Muscle of leg (tissue), 11 donors: ENCODE results near the gene SLC22A3. TPM values are rescaled to one million over a fixed set of nuclear protein-coding genes. Genes with fewer than 3 reads are reported as not detected.
"Not testable (repeated sequence)": the region's sequence is repeated elsewhere in the genome, so short reads cannot be mapped to it uniquely, and the experiment has no call there.

ENCODE experiments used
- DNase-seq: peaks from one replicate; pipeline ENCODE4 v3.0.0; 2013
- H3K27ac ChIP-seq: one replicate; pipeline ENCODE4 v1.5.1; 2013; ENCODE audit warnings: mild to moderate bottlenecking, low read length, control low read depth
- H3K27me3 ChIP-seq: one replicate; pipeline ENCODE4 v1.6.1; 2013; ENCODE audit warnings: low read length; ENCODE audit not compliant: control insufficient read depth, insufficient read depth
- H3K36me3 ChIP-seq: one replicate; pipeline ENCODE4 v1.6.1; 2013; ENCODE audit warnings: low read length; ENCODE audit not compliant: control insufficient read depth, insufficient read depth
- H3K4me1 ChIP-seq: one replicate; pipeline ENCODE4 v1.6.1; 2013; ENCODE audit warnings: low read length; ENCODE audit not compliant: control insufficient read depth, insufficient read depth
- H3K4me3 ChIP-seq: one replicate; pipeline ENCODE4 v1.5.1; 2013; ENCODE audit warnings: low read length, control low read depth
- H3K9me3 ChIP-seq: replicated peaks from 2 replicates; pipeline ENCODE4 v1.6.1; 2013; ENCODE audit warnings: low read depth, low read length; ENCODE audit not compliant: control insufficient read depth
- WGBS: methylation state at CpG from one replicate; pipeline ENCODE4 v1.1.5; 2013; ENCODE audit warnings: missing lambda C conversion rate; ENCODE audit not compliant: insufficient coverage; 5-methylcytosine and 5-hydroxymethylcytosine counted together
- polyA plus RNA-seq, 8 donors: library from polyadenylated mRNA; unstranded; fragments of 120-200 nt; gene quantifications; one replicate each; pipeline versions ENCODE4 v1.2.1 to v1.2.3, GENCODE V29; 2013; ENCODE audit warnings: inconsistent platforms in 1 of 8, low replicate concordance in 1 of 8; ENCODE audit not compliant: insufficient read length in 8 of 8, insufficient read depth in 1 of 8
- total RNA-seq: library from RNA; stranded (reverse); fragments of 120-200 nt; gene quantifications from one replicate; pipeline ENCODE4 v1.2.4, GENCODE V29; 2013

Gene SLC22A3
- total and polyA plus RNA-seq, 9 donors = 7.7 to 13.9 (median 9.6) TPM

DNA sequence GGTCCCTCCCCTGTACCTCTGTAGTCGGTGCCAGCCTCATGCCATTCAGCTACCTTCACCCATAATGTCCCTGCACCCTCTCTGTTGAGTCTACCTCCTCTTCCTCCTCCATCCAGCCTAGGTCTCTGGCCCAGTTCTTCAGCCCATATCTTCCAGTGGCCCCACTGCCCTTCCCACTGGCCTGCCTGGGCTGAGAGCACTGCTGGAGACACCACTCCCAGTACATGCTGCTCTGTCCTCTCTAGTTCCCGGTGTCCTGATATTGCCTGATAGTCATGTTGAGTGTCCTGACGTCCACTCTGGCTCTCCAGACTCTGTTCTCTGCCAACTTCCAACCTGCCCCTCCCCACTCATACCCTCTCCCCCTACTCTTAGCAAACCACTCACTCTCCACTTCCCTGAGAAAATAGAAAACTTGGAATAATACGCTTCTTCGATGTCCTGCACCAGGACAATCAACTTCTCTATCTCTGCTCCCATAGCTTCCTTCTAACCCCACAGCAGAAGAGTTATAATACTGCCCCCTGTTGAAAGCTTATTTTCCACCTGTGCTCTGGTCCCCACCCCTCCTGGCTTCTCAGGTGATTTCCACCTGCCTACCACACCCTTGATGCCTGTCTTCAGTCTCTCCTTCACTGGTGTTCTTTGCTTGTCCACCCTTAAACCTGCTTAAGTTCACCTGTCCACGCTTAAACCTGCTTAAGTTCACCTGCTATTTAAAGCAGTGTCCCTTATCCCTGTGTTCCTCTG, 19.8 kb downstream of the SLC22A3 start:
- no peak overlapping the region for H3K27ac ChIP-seq
- no peak for DNase-seq
- no peaks in the 10 kb centered on the region for H3K36me3 ChIP-seq
- H3K4me3 ChIP-seq = no peak overlapping the region
- 84% methylated on average over 6 of the region's 6 CpGs for WGBS
- peaks cover 5% of the 10 kb centered on the region for H3K9me3 ChIP-seq
- no peaks in the 10 kb centered on the region for H3K27me3 ChIP-seq
- peaks cover 7% of the 10 kb centered on the region for H3K4me1 ChIP-seq

DNA sequence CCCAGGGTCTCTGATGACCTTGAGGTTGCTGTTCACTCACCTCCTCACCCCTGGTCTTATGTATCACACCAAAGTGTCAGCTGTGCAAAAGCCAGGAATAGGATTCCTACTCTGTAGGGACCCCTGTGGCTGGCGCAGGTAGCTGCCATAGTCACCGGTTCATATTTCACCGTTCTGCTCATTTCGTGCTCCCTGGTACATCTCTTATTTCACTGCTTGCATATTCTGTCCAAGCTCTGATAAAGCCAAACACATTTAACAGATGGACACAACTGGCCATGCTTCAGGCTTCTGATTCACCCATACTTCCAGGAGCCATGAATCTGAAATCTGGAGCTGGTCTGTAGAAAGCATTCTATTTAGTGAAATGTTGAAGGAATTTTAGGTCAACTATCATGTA, 20.5 kb downstream of the SLC22A3 start:
- Histone ChIP-seq H3K27me3 (no peaks in the 10 kb centered on the region), H3K4me1 (peaks cover 7% of the 10 kb centered on the region), H3K36me3 (no peaks in the 10 kb centered on the region), H3K9me3 (peaks cover 5% of the 10 kb centered on the region), H3K4me3 (no peak overlapping the region), H3K27ac (no peak overlapping the region)
- 48% methylated on average over 4 of the region's 4 CpGs for WGBS
- DNase-seq = peak; percentile 68

GRCh38 chr6:160373601-160374000, 25.4 kb downstream of the SLC22A3 start:
- not testable (repeated sequence) for H3K27me3 ChIP-seq, H3K4me1 ChIP-seq, H3K4me3 ChIP-seq, DNase-seq, H3K36me3 ChIP-seq, H3K27ac ChIP-seq, H3K9me3 ChIP-seq
- no CpG with 5 or more reads among the region's 4 CpGs for WGBS

GRCh38 chr6:160374836-160375560, 26.8 kb downstream of the SLC22A3 start:
- WGBS = 91% methylated on average over 3 of the region's 3 CpGs

DNA sequence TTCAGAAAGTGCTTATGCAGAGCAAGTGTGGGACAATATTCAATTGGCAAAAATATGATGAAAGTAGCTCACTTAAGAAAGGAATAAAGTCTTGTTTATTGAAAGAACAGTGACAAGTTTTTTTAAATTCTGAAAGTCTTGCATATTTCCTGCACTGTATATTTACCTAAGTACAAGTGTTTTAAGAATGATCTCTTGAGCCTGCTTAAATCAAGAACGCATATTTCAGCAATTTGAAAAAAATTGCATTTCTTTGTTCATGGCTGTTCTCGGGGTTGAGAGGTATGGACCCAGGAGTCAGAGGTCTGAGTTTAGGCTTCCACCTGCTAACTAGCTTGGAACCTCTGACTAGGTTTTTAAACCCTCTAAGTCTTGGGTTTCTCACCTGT, 27.4 kb downstream of the SLC22A3 start:
- Histone ChIP-seq H3K4me1 (no peaks in the 10 kb centered on the region), H3K27ac (no peak overlapping the region), H3K4me3 (no peak overlapping the region), H3K36me3 (no peaks in the 10 kb centered on the region), H3K27me3 (no peaks in the 10 kb centered on the region), H3K9me3 (no peaks in the 10 kb centered on the region)
- WGBS = 88% methylated on average over 2 of the region's 2 CpGs
- no peak for DNase-seq

More at GRCh38 chr6:160374836-160375560, 26.8 kb downstream of the SLC22A3 start:
- Histone ChIP-seq H3K27me3 (no peaks in the 10 kb centered on the region), H3K4me1 (no peaks in the 10 kb centered on the region), H3K27ac (no peak overlapping the region), H3K4me3 (no peak overlapping the region), H3K36me3 (no peaks in the 10 kb centered on the region), H3K9me3 (peaks cover 1% of the 10 kb centered on the region)
- no peak for DNase-seq

- Histone ChIP-seq H3K27ac (no peak overlapping the region), H3K27me3 (no peaks in the 10 kb centered on the region), H3K4me3 (no peak overlapping the region), H3K4me1 (no peaks in the 10 kb centered on the region), H3K36me3 (no peaks in the 10 kb centered on the region), H3K9me3 (no peaks in the 10 kb centered on the region)
- no peak for DNase-seq
- WGBS = no CpG with 5 or more reads among the region's 2 CpGs
Observed at GRCh38 chr6:160376445-160376844, 28.3 kb downstream of the SLC22A3 start.

GRCh38 chr6:160378218-160378617, 30.0 kb downstream of the SLC22A3 start:
- no peak for DNase-seq
- 40% methylated on average over 1 of the region's 5 CpGs for WGBS
- no peaks in the 10 kb centered on the region for H3K4me1 ChIP-seq
- no peak overlapping the region for H3K4me3 ChIP-seq
- H3K9me3 ChIP-seq = peaks cover 8% of the 10 kb centered on the region
- no peaks in the 10 kb centered on the region for H3K27me3 ChIP-seq
- no peak overlapping the region for H3K27ac ChIP-seq
- H3K36me3 ChIP-seq = no peaks in the 10 kb centered on the region

GRCh38 chr6:160378882-160379281, 30.7 kb downstream of the SLC22A3 start:
- DNase-seq = peak; percentile 32

GRCh38 chr6:160379466-160379865, 31.3 kb downstream of the SLC22A3 start:
- peaks cover 8% of the 10 kb centered on the region for H3K9me3 ChIP-seq
- no peaks in the 10 kb centered on the region for H3K4me1 ChIP-seq
- no peak for DNase-seq
- H3K36me3 ChIP-seq = no peaks in the 10 kb centered on the region
- H3K4me3 ChIP-seq = no peak overlapping the region
- H3K27me3 ChIP-seq = no peaks in the 10 kb centered on the region
- no peak overlapping the region for H3K27ac ChIP-seq

More at GRCh38 chr6:160378882-160379281, 30.7 kb downstream of the SLC22A3 start:
- H3K27ac ChIP-seq = no peak overlapping the region
- no peak overlapping the region for H3K4me3 ChIP-seq
- 50% methylated on average over 2 of the region's 4 CpGs for WGBS
- no peaks in the 10 kb centered on the region for H3K27me3 ChIP-seq
- no peaks in the 10 kb centered on the region for H3K4me1 ChIP-seq
- H3K36me3 ChIP-seq = no peaks in the 10 kb centered on the region
- H3K9me3 ChIP-seq = peaks cover 8% of the 10 kb centered on the region

- Histone ChIP-seq H3K4me3 (no peak overlapping the region), H3K27me3 (no peaks in the 10 kb centered on the region), H3K4me1 (peaks cover 13% of the 10 kb centered on the region), H3K36me3 (no peaks in the 10 kb centered on the region), H3K9me3 (peaks cover 8% of the 10 kb centered on the region), H3K27ac (no peak overlapping the region)
- no CpG with 5 or more reads among the region's 1 CpG for WGBS
- DNase-seq = no peak
Observed at GRCh38 chr6:160382946-160383345, 34.8 kb downstream of the SLC22A3 start.
